K562 (cell line): Measurements from ENCODE around the gene PPP2R3B. TPM values are rescaled to one million over a fixed set of nuclear protein-coding genes. Genes with fewer than 3 reads are reported as not detected.
"Not testable (repeated sequence)": the region's sequence is repeated elsewhere in the genome, so short reads cannot be mapped to it uniquely, and the experiment has no call there.

Experiments
- ATAC-seq: fragments of 200-7000 bp; cut with Tn5 transposase; 3 replicates; pipeline ENCODE4 v1.9.1; 2020; ENCODE audit warnings: moderate library complexity
- BruUV-seq: library from RNA; stranded (reverse); fragments of 400-500 nt; replicated peaks from 2 replicates; lab custom pipeline; 2021; lab: Mats Ljungman, UMichigan
- CTCF ChIA-PET: fragments of 300-600 bp; formaldehyde crosslinking; extraction: SDS; loops from one replicate; lab custom pipeline; 2021; ENCODE audit warnings: low intra/inter-chr PET ratio; lab: Yijun Ruan, JAX
- POLR2A ChIA-PET: fragments of 300-600, 350-650 bp; sonication (Branson Sonifier 250); formaldehyde crosslinking; extraction: SDS; loops from one replicate; lab custom pipeline; 2021; ENCODE audit warnings: antibody characterized with exemption, inconsistent platforms; lab: Yijun Ruan, JAX
- DNase-seq, 4 experiments: peaks; one replicate each; pipeline versions ENCODE4 v3.0.0 to v3.0.0-alpha.2; 2011 to 2018; ENCODE audit warnings: low spot score in 3 of 4, mixed read lengths in 3 of 4; ENCODE audit errors: extremely low read depth in 1 of 4
- FAIRE-seq: peaks from 2 replicates; lab custom pipeline; 2011; peaks lifted over from hg19 to GRCh38; lab: Jason Lieb, UNC
- H2AFZ ChIP-seq: 2 replicates; pipeline ENCODE4 v1.6.0; 2011; ENCODE audit warnings: low read depth, low read length, control low read depth, inconsistent platforms
- H3K27ac ChIP-seq: fragments of 200-600 bp; 3 replicates; pipeline ENCODE4 v1.8.0; 2011; ENCODE audit warnings: low read depth, mild to moderate bottlenecking, control low read depth, inconsistent platforms, low read length, moderate library complexity, mixed read lengths; ENCODE audit errors: extremely low read depth
- H3K27me3 ChIP-seq, 2 experiments: fragments of 300-600 bp in 1 of 2; 2 replicates in 1 of 2; 3 replicates in 1 of 2; pipeline versions ENCODE4 v1.6.0 to v1.8.0; 2011; ENCODE audit warnings: inconsistent platforms in 2 of 2, low read length in 2 of 2, mild to moderate bottlenecking in 1 of 2, mixed read lengths in 1 of 2, moderate library complexity in 1 of 2; ENCODE audit not compliant: control insufficient read depth in 2 of 2, insufficient read depth in 2 of 2
- H3K36me3 ChIP-seq: fragments of 300-600 bp; 3 replicates; pipeline ENCODE4 v1.8.0; 2011; ENCODE audit warnings: mild to moderate bottlenecking, low read length, inconsistent platforms; ENCODE audit not compliant: control insufficient read depth, insufficient read depth
- H3K4me1 ChIP-seq, 2 experiments: fragments of 200-600 bp in 1 of 2; replicated peaks in 1 of 2; 2 replicates in 1 of 2; 3 replicates in 1 of 2; pipeline versions ENCODE4 v1.5.1 to v1.8.0; 2011; ENCODE audit warnings: inconsistent platforms in 2 of 2, low read length in 2 of 2, mild to moderate bottlenecking in 1 of 2, mixed read lengths in 1 of 2, moderate library complexity in 1 of 2; ENCODE audit not compliant: control insufficient read depth in 2 of 2, insufficient read depth in 2 of 2
- H3K4me2 ChIP-seq: 2 replicates; pipeline ENCODE4 v1.6.1; 2011; ENCODE audit warnings: low read length, control low read depth, inconsistent platforms, mixed read lengths; ENCODE audit not compliant: insufficient read depth
- H3K4me3 ChIP-seq: fragments of 200-600 bp; sonication (generic), shearing (Covaris generic); 2 replicates; pipeline ENCODE4 v1.5.1; 2016; ENCODE audit warnings: control low read depth, inconsistent platforms
- H3K79me2 ChIP-seq: fragments of 200-600 bp; 3 replicates; pipeline ENCODE4 v1.8.0; 2011; ENCODE audit warnings: low read length, inconsistent platforms; ENCODE audit not compliant: control insufficient read depth, insufficient read depth
- H3K9ac ChIP-seq, 2 experiments: 2 replicates each; pipeline versions ENCODE4 v1.6.0 to v1.6.1; 2011; ENCODE audit warnings: low read depth in 2 of 2, low read length in 2 of 2, control low read depth in 1 of 2, inconsistent platforms in 1 of 2, mild to moderate bottlenecking in 1 of 2, mixed read lengths in 1 of 2; ENCODE audit not compliant: insufficient read depth in 1 of 2
- H3K9me1 ChIP-seq: one replicate; pipeline ENCODE4 v1.6.0; 2011; ENCODE audit warnings: inconsistent platforms, mild to moderate bottlenecking, low read length, moderate library complexity; ENCODE audit not compliant: control insufficient read depth, insufficient read depth
- H3K9me3 ChIP-seq: replicated peaks from 2 replicates; pipeline ENCODE4 v1.5.1; 2011; ENCODE audit warnings: low read depth, low read length, inconsistent platforms; ENCODE audit not compliant: control insufficient read depth, insufficient read depth
- H4K20me1 ChIP-seq: replicated peaks from 2 replicates; pipeline ENCODE4 v1.6.1; 2011; ENCODE audit warnings: low read length, inconsistent platforms, mixed read lengths; ENCODE audit not compliant: control insufficient read depth, insufficient read depth
- HDAC2 ChIP-seq: fragments of 450-650 bp; IDR thresholded peaks from 2 replicates; pipeline ENCODE4 v1.6.1; 2016; ENCODE audit warnings: mild to moderate bottlenecking
- MCM5 ChIP-seq: fragments of 450-650 bp; IDR thresholded peaks from 2 replicates; pipeline ENCODE4 v1.6.1; 2016; ENCODE audit warnings: low read depth
- NCOA4 ChIP-seq: fragments of 450-650 bp; IDR thresholded peaks from 2 replicates; pipeline ENCODE4 v1.6.1; 2018; ENCODE audit warnings: mild to moderate bottlenecking; ENCODE audit not compliant: partially characterized antibody
- WGBS: fragments of 100-300 bp; shearing (Covaris generic); methylation state at CpG from one replicate; pipeline ENCODE4 v1.1.6; 2016; ENCODE audit warnings: low coverage, mixed read lengths; ENCODE audit not compliant: insufficient coverage; ENCODE audit errors: missing lambda C conversion rate; 5-methylcytosine and 5-hydroxymethylcytosine counted together
- in situ Hi-C: fragments of 300-500 bp; cut with MboI; formaldehyde crosslinking; loops from 4 replicates; pipeline ENCODE4 v1.15.0; 2018; ENCODE audit warnings: inconsistent platforms, mixed read lengths
- intact Hi-C: fragments of 100-400 bp; cut with micrococcal nuclease; formaldehyde crosslinking; loops from 2 replicates; pipeline ENCODE4 v1.14.2; 2022
- polyA plus RNA-seq, 8 experiments: library from polyadenylated mRNA; depleted of rRNA in 4 of 8; stranded (reverse) in 5 of 8; unstranded in 3 of 8; fragments of >200 nt; fragmentation: Nextera tagmentation in 2 of 8; fragmentation: Illumina TruSeq in 1 of 8; extraction: Ambion mirVana in 2 of 8; extraction: Trizol in 1 of 8; gene quantifications; 2 replicates each; pipeline versions ENCODE4 v1.2.1 to v1.2.3, GENCODE V29; 2011 to 2014; ENCODE audit warnings: inconsistent platforms in 1 of 8, missing spikeins in 1 of 8
- total RNA-seq, 7 experiments: library from RNA; depleted of rRNA in 6 of 7; stranded (reverse); fragments of >200 nt in 6 of 7; fragmentation: Illumina TruSeq in 2 of 7; extraction: Trizol in 2 of 7; gene quantifications; 2 replicates each; pipeline versions ENCODE4 v1.2.1 to v1.2.3, GENCODE V29; 2011 to 2021; ENCODE audit warnings: low replicate concordance in 1 of 7
- TF ChIP-seq, protein P1 (sequence below): sonication (generic); formaldehyde crosslinking; IDR thresholded peaks from 2 replicates; pipeline ENCODE4 v1.8.1; 2023; ENCODE audit warnings: mild to moderate bottlenecking, missing genetic modification reagents
- TF ChIP-seq, protein P2 (sequence below): sonication (generic); formaldehyde crosslinking; IDR thresholded peaks from 2 replicates; pipeline ENCODE4 v1.5.0; 2020; ENCODE audit warnings: missing genetic modification reagents

PPP2R3B gene
- total and polyA plus RNA-seq, 9 of the 15 experiments (the other 6 are each of a cell fraction or from before 2014, with no cell fraction given): 0.04 to 18.2 (median 8.2) TPM; not detected in 1

- TF ChIP-seq, protein P1, sequence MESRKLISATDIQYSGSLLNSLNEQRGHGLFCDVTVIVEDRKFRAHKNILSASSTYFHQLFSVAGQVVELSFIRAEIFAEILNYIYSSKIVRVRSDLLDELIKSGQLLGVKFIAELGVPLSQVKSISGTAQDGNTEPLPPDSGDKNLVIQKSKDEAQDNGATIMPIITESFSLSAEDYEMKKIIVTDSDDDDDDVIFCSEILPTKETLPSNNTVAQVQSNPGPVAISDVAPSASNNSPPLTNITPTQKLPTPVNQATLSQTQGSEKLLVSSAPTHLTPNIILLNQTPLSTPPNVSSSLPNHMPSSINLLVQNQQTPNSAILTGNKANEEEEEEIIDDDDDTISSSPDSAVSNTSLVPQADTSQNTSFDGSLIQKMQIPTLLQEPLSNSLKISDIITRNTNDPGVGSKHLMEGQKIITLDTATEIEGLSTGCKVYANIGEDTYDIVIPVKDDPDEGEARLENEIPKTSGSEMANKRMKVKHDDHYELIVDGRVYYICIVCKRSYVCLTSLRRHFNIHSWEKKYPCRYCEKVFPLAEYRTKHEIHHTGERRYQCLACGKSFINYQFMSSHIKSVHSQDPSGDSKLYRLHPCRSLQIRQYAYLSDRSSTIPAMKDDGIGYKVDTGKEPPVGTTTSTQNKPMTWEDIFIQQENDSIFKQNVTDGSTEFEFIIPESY (CRISPR knock-in tag): no peak
- TF ChIP-seq, protein P2, sequence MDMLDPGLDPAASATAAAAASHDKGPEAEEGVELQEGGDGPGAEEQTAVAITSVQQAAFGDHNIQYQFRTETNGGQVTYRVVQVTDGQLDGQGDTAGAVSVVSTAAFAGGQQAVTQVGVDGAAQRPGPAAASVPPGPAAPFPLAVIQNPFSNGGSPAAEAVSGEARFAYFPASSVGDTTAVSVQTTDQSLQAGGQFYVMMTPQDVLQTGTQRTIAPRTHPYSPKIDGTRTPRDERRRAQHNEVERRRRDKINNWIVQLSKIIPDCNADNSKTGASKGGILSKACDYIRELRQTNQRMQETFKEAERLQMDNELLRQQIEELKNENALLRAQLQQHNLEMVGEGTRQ (CRISPR knock-in tag): no peak
- TF ChIP-seq MCM5 (no peak), NCOA4 (no peak), HDAC2 (no peak)
Observed at GRCh38 chrX:378443-378842, 8.3 kb downstream of the PPP2R3B start (continued).

GRCh38 chrX:376206-376605 is 10.5 kb downstream of the PPP2R3B start:
- BruUV-seq, H3K79me2 ChIP-seq, H3K9me3 ChIP-seq, DNase-seq, H3K4me3 ChIP-seq, FAIRE-seq, POLR2A ChIA-PET, H3K36me3 ChIP-seq, intact Hi-C loops, H3K4me2 ChIP-seq, CTCF ChIA-PET, H4K20me1 ChIP-seq, H3K9ac ChIP-seq, H3K9me1 ChIP-seq, H3K27ac ChIP-seq, in situ Hi-C loops, H2AFZ ChIP-seq, H3K27me3 ChIP-seq, ATAC-seq: not testable (repeated sequence)
- peaks cover 0 to 12% of the 10 kb centered on the region in 2 experiments; a peak in 2 of 5 replicates for H3K4me1 ChIP-seq
- WGBS: 4% methylated on average over 3 of the region's 16 CpGs
